ENCODE measurements around the gene ITPK1. TPM values are rescaled to one million over a fixed set of nuclear protein-coding genes. Genes with fewer than 3 reads are reported as not detected.

Gene ITPK1
- polyA plus RNA-seq, 1 donor from 2014 or later: 43.1 TPM

DNA sequence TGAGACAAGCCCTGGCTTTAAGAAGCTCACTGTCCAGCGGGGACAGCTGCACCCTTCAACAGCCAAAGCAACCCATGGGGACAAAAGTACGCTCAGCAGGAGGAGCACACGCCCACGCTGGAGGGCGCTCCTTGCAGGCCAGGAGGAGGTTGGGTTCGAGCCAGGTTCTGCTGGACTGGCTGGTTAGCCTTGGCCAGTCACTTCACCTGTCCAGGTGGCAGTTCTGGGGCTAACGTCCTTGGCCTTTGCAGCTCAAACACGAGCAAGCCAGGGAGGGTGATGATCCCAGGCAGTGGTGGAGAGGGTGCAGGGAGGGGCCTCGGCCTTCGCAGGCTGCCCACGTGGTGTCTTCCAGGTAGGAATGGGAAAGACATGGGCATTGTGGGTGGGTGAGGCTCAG is 179.6 kb downstream of the ITPK1 start:
- Mint-ChIP-seq H3K27ac (no peak overlapping the region), H3K9me3 (no peaks in the 10 kb centered on the region), H3K27me3 (no peaks in the 10 kb centered on the region), H3K36me3 (peaks cover 3% of the 10 kb centered on the region), H3K4me3 (no peak overlapping the region), H3K4me1 (no peaks in the 10 kb centered on the region)

DNA sequence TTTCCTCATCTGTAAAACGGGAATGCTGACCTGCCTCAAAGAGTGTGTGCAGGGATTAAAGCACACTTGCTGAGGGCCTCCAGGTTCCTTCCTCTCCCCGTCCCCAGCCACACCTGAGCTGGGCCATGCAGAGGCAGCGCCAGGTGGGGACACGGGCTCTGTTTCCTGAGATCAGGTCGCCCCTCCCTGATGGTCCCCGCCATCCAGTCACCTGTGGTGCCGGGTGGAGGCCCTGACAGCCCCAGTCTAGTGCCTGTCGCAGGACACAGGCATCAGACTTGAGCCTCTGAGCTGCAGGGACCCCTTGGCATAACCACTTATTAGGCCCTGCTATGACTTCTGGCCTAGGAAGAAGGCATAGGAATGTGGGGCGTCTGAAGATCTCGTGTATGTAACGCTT is 180.3 kb downstream of the ITPK1 start:
- H3K27me3 Mint-ChIP-seq: no peaks in the 10 kb centered on the region

DNA sequence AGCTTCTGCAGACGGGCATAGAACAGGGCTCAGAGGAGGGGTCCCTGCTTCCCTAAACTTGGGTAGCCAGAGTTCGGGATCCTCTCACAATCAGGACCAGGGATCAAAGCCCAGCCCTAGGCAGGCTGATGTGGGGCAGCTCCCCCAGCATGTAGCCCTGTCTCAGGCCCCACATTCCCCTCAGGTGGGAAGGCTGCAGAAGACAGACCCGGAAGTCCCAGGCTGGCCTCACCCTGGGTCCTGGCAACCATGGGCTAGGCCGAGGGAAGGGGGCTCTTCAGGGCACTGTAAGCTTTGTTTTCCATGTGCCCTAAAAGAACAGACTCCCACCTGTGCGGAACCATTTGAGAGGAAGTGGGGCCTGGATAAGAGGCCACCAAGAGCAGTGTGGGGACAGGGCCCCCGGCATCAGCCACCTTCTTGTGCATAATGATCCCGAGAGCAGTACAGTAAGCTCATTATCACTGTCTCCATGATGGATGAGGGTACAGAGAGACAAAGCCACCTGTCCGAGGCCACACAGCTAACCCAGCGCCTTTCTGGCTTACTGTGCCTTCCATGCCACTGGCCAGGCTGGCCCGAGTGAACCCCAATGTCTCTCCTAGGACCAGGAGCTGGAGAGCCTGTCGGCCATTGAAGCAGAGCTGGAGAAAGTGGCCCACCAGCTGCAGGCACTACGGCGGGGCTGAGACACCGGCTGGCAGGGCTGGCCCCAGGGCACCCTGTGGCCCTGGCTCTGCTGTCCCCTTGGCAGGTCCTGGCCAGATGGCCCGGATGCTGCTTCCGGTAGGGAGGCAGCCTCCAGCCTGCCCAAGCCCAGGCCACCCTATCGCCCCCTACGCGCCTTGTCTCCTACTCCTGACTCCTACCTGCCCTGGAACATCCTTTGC is 181.3 kb downstream of the ITPK1 start:
- Mint-ChIP-seq H3K9me3 (no peaks in the 10 kb centered on the region), H3K36me3 (peaks cover 3% of the 10 kb centered on the region), H3K27me3 (no peaks in the 10 kb centered on the region), H3K4me1 (no peaks in the 10 kb centered on the region), H3K4me3 (no peak overlapping the region), H3K27ac (no peak overlapping the region)

More for the DNA sequence above, 180.3 kb downstream of the ITPK1 start:
- Mint-ChIP-seq H3K9me3 (no peaks in the 10 kb centered on the region), H3K4me1 (no peaks in the 10 kb centered on the region), H3K36me3 (peaks cover 3% of the 10 kb centered on the region), H3K27ac (no peak overlapping the region), H3K4me3 (no peak overlapping the region)

DNA sequence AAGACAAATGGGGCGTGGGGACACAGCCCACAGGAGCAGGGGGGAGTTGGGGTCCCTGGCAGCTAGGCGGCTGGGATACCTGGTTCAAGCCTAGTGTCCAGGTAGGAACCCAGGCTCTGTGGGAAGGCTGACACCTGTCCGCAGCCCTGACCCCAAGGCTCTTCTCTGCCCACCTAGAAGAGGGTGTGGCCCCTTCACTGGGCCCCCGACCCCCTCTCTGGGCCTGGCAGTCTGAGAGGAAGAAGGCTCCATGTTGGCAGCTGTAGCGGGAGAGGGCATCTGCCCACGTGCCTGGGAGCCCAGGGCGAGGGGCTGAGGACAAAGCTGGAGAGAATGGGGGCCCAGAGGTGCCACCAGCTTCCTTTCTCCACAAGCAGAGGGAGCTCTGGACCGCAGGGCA is 182.2 kb downstream of the ITPK1 start:
- no peaks in the 10 kb centered on the region for H3K4me1 Mint-ChIP-seq
- no peak overlapping the region for H3K27ac Mint-ChIP-seq
- peaks cover 3% of the 10 kb centered on the region for H3K36me3 Mint-ChIP-seq
- no peaks in the 10 kb centered on the region for H3K9me3 Mint-ChIP-seq
- no peaks in the 10 kb centered on the region for H3K27me3 Mint-ChIP-seq
- no peak overlapping the region for H3K4me3 Mint-ChIP-seq

DNA sequence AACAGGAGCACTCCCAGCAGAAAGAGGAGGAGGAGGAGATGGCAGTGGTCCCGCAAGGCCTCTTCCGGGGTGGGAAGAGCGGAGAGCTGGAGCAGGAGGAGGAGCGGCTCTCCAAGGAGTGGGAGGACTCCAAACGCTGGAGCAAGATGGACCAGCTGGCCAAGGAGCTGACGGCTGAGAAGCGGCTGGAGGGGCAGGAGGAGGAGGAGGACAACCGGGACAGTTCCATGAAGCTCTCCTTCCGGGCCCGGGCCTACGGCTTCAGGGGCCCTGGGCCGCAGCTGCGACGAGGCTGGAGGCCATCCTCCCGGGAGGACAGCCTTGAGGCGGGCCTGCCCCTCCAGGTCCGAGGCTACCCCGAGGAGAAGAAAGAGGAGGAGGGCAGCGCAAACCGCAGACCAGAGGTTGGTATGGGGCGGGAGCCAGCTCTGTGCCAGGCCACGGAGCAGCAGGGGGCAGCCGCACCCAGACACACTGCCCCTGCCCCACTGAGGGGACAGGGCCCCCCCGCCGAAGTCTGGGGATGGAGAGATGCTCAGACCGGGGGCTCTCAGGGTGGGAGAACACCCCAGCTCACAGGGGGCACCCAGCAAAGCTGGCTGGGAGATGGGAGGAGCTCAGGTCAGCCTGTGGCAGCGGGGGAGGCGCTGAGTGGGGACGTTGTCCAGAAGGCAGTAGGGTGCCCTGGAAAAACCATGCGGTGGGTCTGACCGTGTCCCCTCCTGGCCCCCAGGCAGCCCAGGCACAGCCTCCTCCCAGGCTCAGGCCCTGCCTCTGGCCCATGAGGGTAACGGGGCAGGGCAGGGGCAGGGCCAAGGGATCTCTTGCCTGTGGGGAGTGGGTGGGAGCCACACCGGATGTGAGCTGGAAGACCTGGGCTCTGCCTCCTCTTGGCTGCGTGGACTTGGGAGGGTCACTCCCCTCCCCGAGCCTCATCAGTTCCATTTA is 183.0 kb downstream of the ITPK1 start:
- no peaks in the 10 kb centered on the region for H3K9me3 Mint-ChIP-seq
- no peak overlapping the region for H3K4me3 Mint-ChIP-seq
- H3K27ac Mint-ChIP-seq: no peak overlapping the region
- H3K4me1 Mint-ChIP-seq: no peaks in the 10 kb centered on the region
- no peaks in the 10 kb centered on the region for H3K27me3 Mint-ChIP-seq
- peaks cover 3% of the 10 kb centered on the region for H3K36me3 Mint-ChIP-seq

DNA sequence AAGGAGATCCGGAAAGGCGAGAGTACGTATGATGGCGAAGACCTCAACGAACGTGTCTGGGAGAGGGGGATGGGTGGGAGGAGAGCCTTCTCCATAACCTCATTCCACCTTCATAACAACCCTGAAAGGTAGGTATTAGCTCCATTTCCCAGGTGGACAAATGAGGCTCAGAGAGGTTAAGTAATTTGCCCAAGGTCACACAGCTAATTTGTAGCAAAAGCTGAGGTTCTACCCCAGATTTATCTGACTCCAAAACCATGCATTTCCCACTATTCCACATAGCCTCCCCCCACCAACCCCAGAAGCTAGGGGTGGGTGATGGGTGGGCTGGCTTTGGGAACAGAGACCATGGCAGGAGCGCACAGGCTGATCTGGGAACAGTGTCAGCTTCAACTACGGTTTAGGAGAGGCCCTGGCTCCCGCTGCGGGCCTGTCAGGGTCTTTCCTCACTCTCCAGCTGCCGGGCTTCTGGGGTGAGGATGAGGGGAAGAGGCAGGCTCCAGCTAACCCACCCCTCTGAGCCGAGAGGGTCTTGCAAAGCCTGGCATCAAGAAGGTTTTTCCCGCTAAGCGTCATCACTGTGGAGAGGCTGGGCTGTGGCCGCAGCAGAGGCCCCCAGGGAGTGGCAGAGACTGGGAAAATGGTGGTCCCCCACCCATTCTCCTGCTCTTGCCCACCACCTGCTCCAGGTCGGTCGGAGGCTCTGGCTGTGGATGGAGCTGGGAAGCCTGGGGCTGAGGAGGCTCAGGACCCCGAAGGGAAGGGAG is 183.9 kb downstream of the ITPK1 start:
- Mint-ChIP-seq H3K36me3 (peaks cover 2% of the 10 kb centered on the region), H3K27ac (no peak overlapping the region), H3K4me3 (no peak overlapping the region), H3K4me1 (peaks cover 0 to 2% (median 0%) of the 10 kb centered on the region in 3 donors), H3K9me3 (no peaks in the 10 kb centered on the region), H3K27me3 (no peaks in the 10 kb centered on the region)

DNA sequence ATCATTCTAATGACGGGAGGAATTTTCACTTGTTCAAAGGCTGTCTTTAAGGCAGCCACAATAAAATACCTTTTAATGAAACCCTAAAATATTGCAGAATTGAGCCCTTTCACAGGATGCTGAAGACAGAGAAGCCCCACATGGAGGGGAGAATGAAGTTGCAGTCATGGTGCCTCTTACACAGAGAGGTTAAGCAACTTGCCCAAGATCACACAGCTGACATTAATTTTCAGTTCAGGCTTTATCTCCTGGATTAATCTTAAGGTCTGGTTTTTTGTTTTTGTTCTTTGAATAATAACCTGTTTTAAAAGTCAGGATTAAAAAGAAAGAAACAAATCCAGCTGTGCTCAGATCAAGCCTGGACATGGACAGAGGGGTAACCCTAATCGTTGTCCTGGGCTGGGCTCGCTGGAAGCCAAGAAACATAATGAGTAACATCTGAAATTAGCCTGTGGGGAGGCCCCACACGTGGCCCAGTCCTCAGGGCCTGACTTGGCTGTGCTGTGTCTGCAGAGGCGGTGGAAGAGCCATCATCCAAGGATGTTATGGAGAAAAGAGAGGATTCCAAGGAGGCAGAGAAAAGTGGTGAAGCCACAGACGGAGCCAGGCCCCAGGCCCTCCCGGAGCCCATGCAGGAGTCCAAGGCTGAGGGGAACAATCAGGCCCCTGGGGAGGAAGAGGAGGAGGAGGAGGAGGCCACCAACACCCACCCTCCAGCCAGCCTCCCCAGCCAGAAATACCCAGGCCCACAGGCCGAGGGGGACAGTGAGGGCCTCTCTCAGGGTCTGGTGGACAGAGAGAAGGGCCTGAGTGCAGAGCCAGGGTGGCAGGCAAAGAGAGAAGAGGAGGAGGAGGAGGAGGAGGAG is 184.8 kb downstream of the ITPK1 start:
- no peaks in the 10 kb centered on the region for H3K9me3 Mint-ChIP-seq
- H3K4me3 Mint-ChIP-seq: no peak overlapping the region
- H3K27me3 Mint-ChIP-seq: no peaks in the 10 kb centered on the region
- H3K27ac Mint-ChIP-seq: no peak overlapping the region
- H3K4me1 Mint-ChIP-seq: peaks cover 0 to 2% (median 0%) of the 10 kb centered on the region in 3 donors
- no peaks in the 10 kb centered on the region for H3K36me3 Mint-ChIP-seq

DNA sequence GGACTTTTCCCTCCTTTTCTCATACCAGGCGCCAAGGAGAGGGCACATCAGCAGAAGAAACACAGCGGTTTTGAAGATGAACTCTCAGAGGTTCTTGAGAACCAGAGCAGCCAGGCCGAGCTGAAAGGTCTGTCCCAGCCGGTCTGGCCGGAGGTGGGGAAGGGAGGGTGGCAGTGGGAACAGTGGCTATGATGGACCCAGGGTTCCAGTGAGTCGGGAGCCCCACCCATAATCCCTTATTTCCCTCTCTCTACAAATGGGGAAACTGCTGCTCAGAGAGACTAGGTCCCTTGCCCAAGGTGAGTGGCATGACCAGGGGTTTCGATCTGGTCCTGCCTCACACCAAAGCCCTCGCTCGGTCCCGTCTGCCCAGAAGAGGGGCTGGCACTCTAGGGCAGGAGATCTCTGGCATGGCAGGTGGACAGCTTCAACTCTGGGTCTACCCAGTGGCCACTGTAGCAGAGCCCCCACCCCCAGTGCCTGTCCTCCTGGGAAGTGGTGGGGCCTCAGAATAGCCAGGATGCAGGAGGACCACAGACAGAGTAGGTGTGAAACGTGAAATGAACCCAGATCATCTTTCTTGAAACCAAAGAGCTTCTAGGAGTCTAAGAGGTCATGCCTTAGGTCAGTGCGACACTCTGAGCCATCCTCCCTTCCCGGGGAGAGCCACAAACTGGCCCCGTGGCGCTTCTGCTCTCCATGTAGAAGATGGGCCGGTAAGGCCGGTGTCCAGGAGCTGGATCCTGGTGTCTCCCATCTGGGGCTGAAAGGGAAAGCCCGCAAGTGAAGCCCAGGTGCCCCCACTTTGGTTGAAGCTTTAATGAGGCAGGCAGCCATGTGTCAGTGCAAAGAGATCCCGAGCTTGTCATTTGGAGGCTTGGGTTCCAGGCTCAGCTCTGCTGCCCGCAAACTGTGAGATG is 185.8 kb downstream of the ITPK1 start:
- no peaks in the 10 kb centered on the region for H3K36me3 Mint-ChIP-seq
- H3K27me3 Mint-ChIP-seq: peaks cover 4% of the 10 kb centered on the region
- peaks cover 0 to 3% (median 2%) of the 10 kb centered on the region in 3 donors for H3K4me1 Mint-ChIP-seq
- H3K27ac Mint-ChIP-seq: peak overlapping the region in 1 of 3 donors; percentile 19
- no peaks in the 10 kb centered on the region for H3K9me3 Mint-ChIP-seq
- H3K4me3 Mint-ChIP-seq: no peak overlapping the region

DNA sequence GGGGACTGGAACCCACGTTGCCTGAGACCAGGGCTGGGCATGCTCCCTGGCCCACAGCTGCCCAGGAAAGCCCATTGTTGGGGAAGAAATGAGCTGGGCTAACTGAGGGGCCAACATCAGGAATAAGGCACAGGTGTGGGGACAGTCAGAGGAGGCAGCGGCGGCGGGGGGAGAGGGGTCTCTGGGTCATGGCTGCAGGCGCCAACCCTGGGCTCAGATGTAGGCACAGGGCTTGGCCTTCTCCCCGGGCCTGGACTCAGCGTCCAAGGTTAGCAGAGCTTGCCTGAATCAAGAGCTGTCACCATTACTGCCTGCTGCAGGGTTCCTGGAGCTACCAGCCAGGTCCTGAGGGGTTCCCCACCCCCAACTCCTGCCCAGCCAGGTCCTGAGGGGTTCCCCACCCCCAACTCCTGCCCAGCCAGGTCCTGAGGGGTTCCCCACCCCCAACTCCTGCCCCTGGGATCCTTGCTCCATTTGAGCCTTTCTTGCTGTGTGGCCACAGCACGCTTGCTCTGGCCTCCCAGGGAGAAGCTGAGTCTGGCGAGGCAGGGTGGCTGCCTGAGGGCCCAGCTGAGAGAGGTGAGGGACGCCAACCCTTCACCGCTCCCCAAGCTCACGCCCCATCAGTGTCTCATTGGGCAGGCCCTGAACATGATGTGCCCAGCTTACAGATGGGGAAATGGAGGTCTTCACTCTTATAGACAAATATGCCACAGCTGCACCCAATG is 186.6 kb downstream of the ITPK1 start:
- Mint-ChIP-seq H3K4me1 (peaks cover 2 to 8% (median 8%) of the 10 kb centered on the region in 3 donors), H3K27ac (peak overlapping the region in 1 of 3 donors; percentile 19)

DNA sequence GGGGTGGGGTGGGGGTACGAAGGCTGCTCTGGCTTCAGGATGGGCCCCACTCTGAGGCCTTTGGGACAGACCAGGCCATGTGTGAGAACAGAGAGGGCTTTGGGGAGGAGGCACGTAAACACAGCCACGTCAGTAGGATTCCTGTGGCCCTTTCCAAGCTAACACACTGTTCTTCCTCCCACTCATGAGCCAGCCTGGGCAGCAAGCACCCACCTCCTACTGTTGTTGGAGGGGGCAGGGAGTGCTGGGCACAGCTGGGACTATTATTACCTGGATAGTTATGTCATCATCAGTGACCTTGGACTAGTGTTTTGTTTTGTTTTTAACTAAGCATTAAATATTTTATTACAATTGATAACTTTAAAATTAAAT is 187.5 kb downstream of the ITPK1 start:
- Mint-ChIP-seq H3K4me1 (peaks cover 2 to 9% (median 8%) of the 10 kb centered on the region in 3 donors), H3K9me3 (no peaks in the 10 kb centered on the region)

More for the DNA sequence above, 186.6 kb downstream of the ITPK1 start:
- peaks cover 8% of the 10 kb centered on the region for H3K27me3 Mint-ChIP-seq
- H3K9me3 Mint-ChIP-seq: no peaks in the 10 kb centered on the region
- H3K36me3 Mint-ChIP-seq: no peaks in the 10 kb centered on the region
- H3K4me3 Mint-ChIP-seq: no peak overlapping the region

DNA sequence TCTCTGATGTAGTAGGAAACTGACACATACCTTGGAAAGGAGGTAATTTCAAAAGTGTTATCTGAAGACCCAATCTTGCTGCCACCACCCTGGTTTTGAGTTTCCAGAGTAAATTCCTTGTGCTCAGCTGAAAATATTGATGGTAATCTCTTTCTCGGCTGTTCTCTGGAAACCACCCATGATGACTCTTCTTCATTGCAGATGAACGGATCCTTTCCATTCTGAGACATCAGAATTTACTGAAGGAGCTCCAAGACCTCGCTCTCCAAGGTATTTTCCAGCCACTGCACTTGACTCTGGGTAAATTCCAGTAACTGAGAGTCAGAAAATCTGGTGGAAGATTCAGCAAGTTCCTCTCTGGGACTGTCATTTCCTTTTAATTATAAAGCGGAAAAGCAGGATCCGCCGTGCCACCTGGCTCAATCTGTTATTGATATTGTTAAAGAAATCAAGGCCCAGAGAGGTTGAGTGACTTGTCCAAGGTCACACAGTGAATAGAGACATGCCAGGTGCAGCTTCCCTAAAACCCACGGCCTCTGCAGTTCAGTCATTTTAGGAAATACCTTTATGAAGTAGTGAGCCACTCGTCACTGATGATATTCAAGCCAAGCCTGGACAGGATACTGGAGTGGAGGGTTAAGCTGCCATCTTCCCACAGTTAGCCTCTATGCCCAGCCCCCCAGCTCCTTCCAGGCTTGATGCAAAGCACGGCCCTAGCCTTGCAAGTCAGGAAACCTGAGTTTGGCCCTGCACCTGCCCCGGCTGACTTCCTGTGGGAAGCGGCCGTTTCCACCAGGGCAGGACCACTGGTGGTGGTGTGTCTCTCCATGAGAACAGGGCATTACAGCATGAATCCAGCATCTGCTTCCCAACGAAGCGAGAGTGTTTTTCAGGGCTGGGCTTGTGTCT is 188.1 kb downstream of the ITPK1 start:
- Mint-ChIP-seq H3K27ac (no peak overlapping the region), H3K9me3 (no peaks in the 10 kb centered on the region), H3K4me1 (peaks cover 3 to 10% (median 8%) of the 10 kb centered on the region in 3 donors), H3K36me3 (no peaks in the 10 kb centered on the region), H3K4me3 (no peak overlapping the region), H3K27me3 (peaks cover 15% of the 10 kb centered on the region)

More for the DNA sequence above, 187.5 kb downstream of the ITPK1 start:
- Mint-ChIP-seq H3K27me3 (peaks cover 14% of the 10 kb centered on the region), H3K36me3 (no peaks in the 10 kb centered on the region), H3K4me3 (no peak overlapping the region), H3K27ac (no peak overlapping the region)

DNA sequence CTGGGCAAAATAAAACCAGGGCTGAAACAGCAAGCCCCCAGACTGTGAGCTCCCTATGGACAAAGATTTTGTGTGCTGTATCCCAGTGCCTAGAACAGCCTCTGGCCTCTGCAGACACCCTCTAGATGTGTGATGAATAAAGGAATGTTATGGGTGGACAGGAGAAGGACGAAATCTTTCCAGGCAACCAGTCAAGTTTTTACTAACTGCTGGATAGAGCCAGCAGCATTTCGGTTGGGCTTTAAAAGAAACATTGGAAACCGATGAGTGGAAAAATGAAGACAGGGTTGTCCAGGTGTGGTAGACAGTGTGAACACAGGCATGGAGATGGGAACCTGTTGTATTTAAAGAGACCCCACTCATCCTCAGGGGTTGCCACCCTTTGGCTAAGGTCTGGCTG is 188.8 kb downstream of the ITPK1 start:
- Mint-ChIP-seq H3K4me3 (peak overlapping the region in 1 of 4 donors; percentile 60), H3K27ac (no peak overlapping the region), H3K4me1 (peaks cover 4 to 13% (median 8%) of the 10 kb centered on the region in 3 donors), H3K36me3 (no peaks in the 10 kb centered on the region), H3K9me3 (no peaks in the 10 kb centered on the region), H3K27me3 (peaks cover 20% of the 10 kb centered on the region)

Measured in IgD-negative memory B cell (primary cell).